Measurements from ENCODE around the gene LINC01488. TPM values are rescaled to one million over a fixed set of nuclear protein-coding genes. Genes with fewer than 3 reads are reported as not detected.

LINC01488 gene
- 0.05 and 0.08 TPM in 2 replicates for polyA plus RNA-seq (2013)

DNA sequence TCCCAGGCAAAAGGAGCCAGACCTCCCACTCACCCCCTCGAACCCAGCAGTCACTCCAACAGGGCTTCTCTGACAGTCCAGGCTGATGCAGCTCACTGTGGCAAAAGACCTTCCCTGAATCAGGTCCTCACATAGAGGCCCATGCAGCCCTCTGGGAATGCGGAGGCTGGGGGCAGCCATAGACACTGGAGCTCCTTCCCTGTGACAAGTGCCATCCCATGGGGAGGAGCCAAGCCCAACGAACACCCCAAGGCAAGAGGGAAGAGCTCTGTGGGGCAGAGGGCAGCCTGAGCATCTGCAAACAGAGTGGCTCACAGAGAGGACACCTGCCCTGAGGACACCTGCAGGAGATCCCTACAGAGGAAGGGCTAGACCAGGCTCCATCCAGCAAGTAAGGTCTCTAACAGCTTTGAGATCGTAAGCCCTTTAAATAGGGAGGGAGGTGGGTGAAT lies at the start of gene LINC01488:
Gene LINC01488 (plus strand): TSS at position 271 of the 452 bp plus-strand sequence.
- Histone ChIP-seq H3K4ac (ENCODE audit: low read depth, low read length) (no peak within 1 kb of the TSS), H4K8ac (ENCODE audit: low read depth, low read length) (no peak within 1 kb of the TSS), H3K79me1 (ENCODE audit: low read length) (peaks cover 4% of the 10 kb centered on the region), H3K79me2 (ENCODE audit: control insufficient read depth, insufficient read depth, low read length, poor library complexity) (no peaks in the 10 kb centered on the region), H3K9ac (ENCODE audit: low read length) (no peak within 1 kb of the TSS), H2AFZ (ENCODE audit: insufficient read depth, low read length, poor library complexity) (no peak within 1 kb of the TSS), H3K4me2 (ENCODE audit: low read length) (no peak within 1 kb of the TSS), H2BK120ac (ENCODE audit: insufficient read depth, low read length, poor library complexity) (no peak within 1 kb of the TSS), H3K9me3 (ENCODE audit: insufficient read depth, low read depth, low read length) (no peaks in the 10 kb centered on the region), H3K23ac (ENCODE audit: low read length) (no peak within 1 kb of the TSS), H3K14ac (ENCODE audit: low read length) (no peak within 1 kb of the TSS), H3K36me3 (ENCODE audit: control insufficient read depth in 1 of 2, insufficient read depth in 2 of 2, low read length in 2 of 2) (no peaks in the 10 kb centered on the region), H3K4me1 (ENCODE audit: control insufficient read depth in 1 of 2, insufficient read depth in 2 of 2, low read length in 2 of 2) (peaks cover 16 to 17% of the 10 kb centered on the region in 2 experiments), H4K91ac (ENCODE audit: low read depth, low read length) (no peak within 1 kb of the TSS), H3K18ac (ENCODE audit: low read length) (no peak within 1 kb of the TSS), H2BK12ac (ENCODE audit: low read length) (no peak within 1 kb of the TSS), H2BK5ac (ENCODE audit: low read depth, low read length, poor library complexity) (no peak within 1 kb of the TSS), H3K4me3 (ENCODE audit: low read depth, low read length) (no peak within 1 kb of the TSS), H4K12ac (ENCODE audit: low read depth, low read length) (no peak within 1 kb of the TSS), H3K27ac (ENCODE audit: low read depth, low read length) (no peak within 1 kb of the TSS), H3K27me3 (ENCODE audit: insufficient read depth, low read length) (peaks cover 2% of the 10 kb centered on the region), H2AK5ac (ENCODE audit: low read length) (no peak within 1 kb of the TSS)
- WGBS (ENCODE audit: extremely low coverage, insufficient coverage, insufficient read length) = no CpG with 5 or more reads among the region's 4 CpGs
- no peak for DNase-seq

- H3K79me1 ChIP-seq (ENCODE audit: low read length) = peaks cover 24% of the 10 kb centered on the region
- no peak overlapping the region for H2BK120ac ChIP-seq (ENCODE audit: insufficient read depth, low read length, poor library complexity)
- no peak overlapping the region for H3K23ac ChIP-seq (ENCODE audit: low read length)
- no peak overlapping the region for H3K4me3 ChIP-seq (ENCODE audit: low read depth, low read length)
- H3K4me1 ChIP-seq (ENCODE audit: control insufficient read depth in 1 of 2, insufficient read depth in 2 of 2, low read length in 2 of 2) = peaks cover 30 to 35% of the 10 kb centered on the region in 2 experiments
- no peak overlapping the region for H3K14ac ChIP-seq (ENCODE audit: low read length)
- H4K91ac ChIP-seq (ENCODE audit: low read depth, low read length) = no peak overlapping the region
- no peak overlapping the region for H2AFZ ChIP-seq (ENCODE audit: insufficient read depth, low read length, poor library complexity)
- no peak overlapping the region for H3K4me2 ChIP-seq (ENCODE audit: low read length)
- H2AK5ac ChIP-seq (ENCODE audit: low read length) = peak overlapping the region; percentile 32
- peak overlapping the region; percentile 21 for H2BK12ac ChIP-seq (ENCODE audit: low read length)
- H3K27me3 ChIP-seq (ENCODE audit: insufficient read depth, low read length) = no peaks in the 10 kb centered on the region
- H3K36me3 ChIP-seq (ENCODE audit: control insufficient read depth in 1 of 2, insufficient read depth in 2 of 2, low read length in 2 of 2) = no peaks in the 10 kb centered on the region
- H2BK5ac ChIP-seq (ENCODE audit: low read depth, low read length, poor library complexity) = no peak overlapping the region
- no peaks in the 10 kb centered on the region for H3K9me3 ChIP-seq (ENCODE audit: insufficient read depth, low read depth, low read length)
- H3K79me2 ChIP-seq (ENCODE audit: control insufficient read depth, insufficient read depth, low read length, poor library complexity) = no peaks in the 10 kb centered on the region
- no peak overlapping the region for H3K27ac ChIP-seq (ENCODE audit: low read depth, low read length)
- no peak overlapping the region for H3K4ac ChIP-seq (ENCODE audit: low read depth, low read length)
- H4K12ac ChIP-seq (ENCODE audit: low read depth, low read length) = no peak overlapping the region
- no peak overlapping the region for H3K18ac ChIP-seq (ENCODE audit: low read length)
- H3K9ac ChIP-seq (ENCODE audit: low read length) = no peak overlapping the region
- H4K8ac ChIP-seq (ENCODE audit: low read depth, low read length) = no peak overlapping the region
- DNase-seq = no peak
- no CpG with 5 or more reads among the region's 14 CpGs for WGBS (ENCODE audit: extremely low coverage, insufficient coverage, insufficient read length)
These were observed 49.3 kb upstream of the LINC01488 start for GRCh38 chr11:69431893-69432738.

DNA sequence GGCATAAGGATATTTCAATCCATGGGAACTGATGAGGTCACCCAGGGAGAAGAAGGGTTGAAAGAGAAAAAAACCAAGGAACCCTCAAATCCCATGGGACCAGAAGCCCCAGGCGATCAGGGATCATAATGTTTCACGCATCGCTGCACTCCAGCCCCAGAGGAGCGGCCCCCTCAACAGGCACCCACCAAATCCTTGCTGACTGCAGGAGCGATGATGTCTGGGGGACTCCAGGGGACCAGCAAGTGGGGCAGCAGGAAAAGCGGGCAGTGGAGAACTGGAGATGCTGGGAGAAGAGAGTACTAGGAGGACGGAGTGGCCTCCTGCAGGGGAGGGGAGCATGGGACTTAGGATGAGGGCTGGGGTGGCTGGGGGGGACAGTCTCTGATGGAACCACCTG lies 47.7 kb upstream of the LINC01488 start:
- H3K18ac ChIP-seq (ENCODE audit: low read length) = peak overlapping the region; percentile 74
- peak overlapping the region; percentile 66 for H2AK5ac ChIP-seq (ENCODE audit: low read length)
- no peak overlapping the region for H3K4ac ChIP-seq (ENCODE audit: low read depth, low read length)
- H3K4me2 ChIP-seq (ENCODE audit: low read length) = no peak overlapping the region
- no peaks in the 10 kb centered on the region for H3K9me3 ChIP-seq (ENCODE audit: insufficient read depth, low read depth, low read length)
- H3K23ac ChIP-seq (ENCODE audit: low read length) = no peak overlapping the region
- H3K9ac ChIP-seq (ENCODE audit: low read length) = no peak overlapping the region
- H3K36me3 ChIP-seq (ENCODE audit: control insufficient read depth in 1 of 2, insufficient read depth in 2 of 2, low read length in 2 of 2) = no peaks in the 10 kb centered on the region
- H3K4me1 ChIP-seq (ENCODE audit: control insufficient read depth in 1 of 2, insufficient read depth in 2 of 2, low read length in 2 of 2) = peaks cover 37 to 45% of the 10 kb centered on the region in 2 experiments
- WGBS (ENCODE audit: extremely low coverage, insufficient coverage, insufficient read length) = no CpG with 5 or more reads among the region's 7 CpGs
- no peaks in the 10 kb centered on the region for H3K27me3 ChIP-seq (ENCODE audit: insufficient read depth, low read length)
- peak overlapping the region; percentile 39 for H2BK120ac ChIP-seq (ENCODE audit: insufficient read depth, low read length, poor library complexity)
- H3K79me2 ChIP-seq (ENCODE audit: control insufficient read depth, insufficient read depth, low read length, poor library complexity) = peaks cover 2% of the 10 kb centered on the region
- no peak overlapping the region for H4K12ac ChIP-seq (ENCODE audit: low read depth, low read length)
- H4K8ac ChIP-seq (ENCODE audit: low read depth, low read length) = no peak overlapping the region
- no peak overlapping the region for H3K4me3 ChIP-seq (ENCODE audit: low read depth, low read length)
- peak overlapping the region; percentile 90 for H4K91ac ChIP-seq (ENCODE audit: low read depth, low read length)
- H2BK5ac ChIP-seq (ENCODE audit: low read depth, low read length, poor library complexity) = peak overlapping the region; percentile 5
- H3K27ac ChIP-seq (ENCODE audit: low read depth, low read length) = no peak overlapping the region
- H2AFZ ChIP-seq (ENCODE audit: insufficient read depth, low read length, poor library complexity) = no peak overlapping the region
- H3K14ac ChIP-seq (ENCODE audit: low read length) = peak overlapping the region; percentile 69
- peak overlapping the region; percentile 62 for H2BK12ac ChIP-seq (ENCODE audit: low read length)
- DNase-seq = no peak
- peaks cover 37% of the 10 kb centered on the region for H3K79me1 ChIP-seq (ENCODE audit: low read length)

DNA sequence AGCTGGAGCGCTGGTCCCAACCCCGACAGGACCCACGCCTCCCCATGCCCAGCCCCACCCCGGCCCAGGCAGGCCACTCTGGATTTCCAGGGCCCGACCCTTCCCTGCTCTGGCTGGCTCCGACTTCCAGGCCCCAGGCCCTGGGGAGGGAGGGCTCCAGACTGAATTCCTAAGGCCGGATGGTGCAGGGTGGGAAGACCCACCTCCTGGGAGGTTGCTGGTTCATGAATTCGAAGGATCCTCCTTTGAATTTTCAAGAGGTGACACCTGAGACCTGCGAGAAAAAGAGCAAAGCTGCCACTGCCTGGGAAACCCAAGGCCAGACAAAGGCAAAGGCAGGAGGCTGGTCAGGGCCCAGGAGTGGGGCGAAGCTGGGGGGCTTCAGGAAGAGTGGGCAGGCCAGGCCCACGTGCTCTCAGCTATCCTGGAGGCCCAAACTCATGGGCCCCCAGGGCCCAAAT lies 47.0 kb upstream of the LINC01488 start:
- H2BK5ac ChIP-seq (ENCODE audit: low read depth, low read length, poor library complexity) = peak overlapping the region; percentile 42
- no peaks in the 10 kb centered on the region for H3K9me3 ChIP-seq (ENCODE audit: insufficient read depth, low read depth, low read length)
- no CpG with 5 or more reads among the region's 11 CpGs for WGBS (ENCODE audit: extremely low coverage, insufficient coverage, insufficient read length)
- H2AFZ ChIP-seq (ENCODE audit: insufficient read depth, low read length, poor library complexity) = no peak overlapping the region
- no peak overlapping the region for H4K12ac ChIP-seq (ENCODE audit: low read depth, low read length)
- peak overlapping the region; percentile 27 for H2AK5ac ChIP-seq (ENCODE audit: low read length)
- peak overlapping the region; percentile 9 for H3K18ac ChIP-seq (ENCODE audit: low read length)
- no peak overlapping the region for H3K4ac ChIP-seq (ENCODE audit: low read depth, low read length)
- H3K4me2 ChIP-seq (ENCODE audit: low read length) = no peak overlapping the region
- peaks cover 2% of the 10 kb centered on the region for H3K79me2 ChIP-seq (ENCODE audit: control insufficient read depth, insufficient read depth, low read length, poor library complexity)
- no peaks in the 10 kb centered on the region for H3K36me3 ChIP-seq (ENCODE audit: control insufficient read depth in 1 of 2, insufficient read depth in 2 of 2, low read length in 2 of 2)
- H3K23ac ChIP-seq (ENCODE audit: low read length) = no peak overlapping the region
- peaks cover 37% of the 10 kb centered on the region for H3K79me1 ChIP-seq (ENCODE audit: low read length)
- peak overlapping the region; percentile 61 for H2BK120ac ChIP-seq (ENCODE audit: insufficient read depth, low read length, poor library complexity)
- H3K27ac ChIP-seq (ENCODE audit: low read depth, low read length) = peak overlapping the region; percentile 15
- peak overlapping the region; percentile 75 for H4K91ac ChIP-seq (ENCODE audit: low read depth, low read length)
- peak overlapping the region; percentile 48 for H4K8ac ChIP-seq (ENCODE audit: low read depth, low read length)
- H2BK12ac ChIP-seq (ENCODE audit: low read length) = peak overlapping the region; percentile 67
- H3K14ac ChIP-seq (ENCODE audit: low read length) = peak overlapping the region; percentile 30
- peaks cover 37 to 47% of the 10 kb centered on the region in 2 experiments for H3K4me1 ChIP-seq (ENCODE audit: control insufficient read depth in 1 of 2, insufficient read depth in 2 of 2, low read length in 2 of 2)
- H3K9ac ChIP-seq (ENCODE audit: low read length) = no peak overlapping the region
- no peaks in the 10 kb centered on the region for H3K27me3 ChIP-seq (ENCODE audit: insufficient read depth, low read length)
- DNase-seq = no peak
- H3K4me3 ChIP-seq (ENCODE audit: low read depth, low read length) = no peak overlapping the region
